Measurements from ENCODE around the gene PHACTR1. TPM values are rescaled to one million over a fixed set of nuclear protein-coding genes. Genes with fewer than 3 reads are reported as not detected.

PHACTR1 gene
- total RNA-seq, 1 donor from 2014 or later, result 50.7 TPM

DNA sequence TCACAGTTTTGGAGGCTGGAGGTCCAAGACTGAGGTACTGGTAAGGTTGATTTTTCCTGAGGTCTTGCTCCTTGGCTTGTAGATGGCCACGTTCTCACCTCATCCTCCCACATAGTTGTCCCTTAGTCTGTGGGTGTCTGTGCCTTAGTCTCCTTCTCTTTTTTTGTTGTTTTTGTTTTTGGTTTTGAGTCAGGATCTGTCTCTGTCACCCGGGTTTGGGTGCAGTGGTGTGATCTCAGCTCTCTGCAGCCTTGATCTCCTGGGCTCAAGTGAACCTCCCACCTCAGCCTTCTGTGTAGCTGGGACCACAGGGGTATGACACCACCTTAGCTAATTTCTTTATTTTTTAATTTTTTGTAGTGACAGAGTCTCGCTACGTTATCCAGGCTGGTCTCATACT is 245.2 kb downstream of the PHACTR1 start:
- Mint-ChIP-seq H3K27ac (ENCODE audit: unreplicated experiment) (no peak overlapping the region), H3K36me3 (ENCODE audit: unreplicated experiment) (no peaks in the 10 kb centered on the region), H3K27me3 (ENCODE audit: unreplicated experiment) (peaks cover 4% of the 10 kb centered on the region), H3K9me3 (ENCODE audit: unreplicated experiment) (peaks cover 3% of the 10 kb centered on the region), H3K4me1 (ENCODE audit: low read depth, unreplicated experiment) (peaks cover 21% of the 10 kb centered on the region), H3K4me3 (ENCODE audit: unreplicated experiment) (no peak overlapping the region)
- no peak for DNase-seq
- TF ChIP-seq CTCF (IDR thresholded peaks at IDR 0.05; ENCODE audit: partially characterized antibody, unreplicated experiment), result no peak

GRCh38 chr6:12962529-12962928 is 246.0 kb downstream of the PHACTR1 start:
- Mint-ChIP-seq H3K36me3 (ENCODE audit: unreplicated experiment) (no peaks in the 10 kb centered on the region), H3K9me3 (ENCODE audit: unreplicated experiment) (peaks cover 2% of the 10 kb centered on the region), H3K27me3 (ENCODE audit: unreplicated experiment) (peaks cover 4% of the 10 kb centered on the region), H3K4me3 (ENCODE audit: unreplicated experiment) (no peak overlapping the region), H3K27ac (ENCODE audit: unreplicated experiment) (no peak overlapping the region), H3K4me1 (ENCODE audit: low read depth, unreplicated experiment) (peaks cover 18% of the 10 kb centered on the region)
- TF ChIP-seq CTCF (IDR thresholded peaks at IDR 0.05; ENCODE audit: partially characterized antibody, unreplicated experiment), result no peak
- no peak for DNase-seq

- H3K9me3 Mint-ChIP-seq (ENCODE audit: unreplicated experiment), result no peaks in the 10 kb centered on the region
- H3K27me3 Mint-ChIP-seq (ENCODE audit: unreplicated experiment), result peaks cover 4% of the 10 kb centered on the region
- TF ChIP-seq CTCF (IDR thresholded peaks at IDR 0.05; ENCODE audit: partially characterized antibody, unreplicated experiment), result no peak
- H3K36me3 Mint-ChIP-seq (ENCODE audit: unreplicated experiment), result no peaks in the 10 kb centered on the region
- no peak overlapping the region for H3K27ac Mint-ChIP-seq (ENCODE audit: unreplicated experiment)
- DNase-seq, result no peak
- peaks cover 14% of the 10 kb centered on the region for H3K4me1 Mint-ChIP-seq (ENCODE audit: low read depth, unreplicated experiment)
- no peak overlapping the region for H3K4me3 Mint-ChIP-seq (ENCODE audit: unreplicated experiment)
Measured at GRCh38 chr6:12962987-12963386, 246.4 kb downstream of the PHACTR1 start.

DNA sequence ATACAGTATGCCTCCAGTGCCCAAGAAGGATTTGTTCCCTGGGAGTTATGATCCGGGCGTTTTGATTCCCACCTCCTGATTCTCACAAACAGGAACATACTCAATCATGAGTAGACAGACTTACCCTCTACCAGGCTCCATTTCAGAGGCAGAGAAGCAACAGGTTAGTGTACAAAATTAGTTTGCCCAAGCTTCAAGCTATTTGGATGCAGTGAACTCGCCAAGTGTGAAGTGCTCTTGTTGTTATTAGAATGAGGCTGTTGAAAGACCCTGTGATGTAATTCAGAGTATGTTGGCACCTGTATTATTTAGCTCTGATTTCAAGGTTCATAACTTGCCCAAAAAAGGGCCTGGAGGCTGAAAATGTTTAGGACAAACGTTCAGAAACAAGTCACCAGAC is 247.0 kb downstream of the PHACTR1 start:
- Mint-ChIP-seq H3K4me3 (ENCODE audit: unreplicated experiment) (no peak overlapping the region), H3K9me3 (ENCODE audit: unreplicated experiment) (no peaks in the 10 kb centered on the region), H3K27ac (ENCODE audit: unreplicated experiment) (no peak overlapping the region), H3K36me3 (ENCODE audit: unreplicated experiment) (no peaks in the 10 kb centered on the region), H3K4me1 (ENCODE audit: low read depth, unreplicated experiment) (peaks cover 8% of the 10 kb centered on the region), H3K27me3 (ENCODE audit: unreplicated experiment) (peaks cover 1% of the 10 kb centered on the region)
- TF ChIP-seq CTCF (IDR thresholded peaks at IDR 0.05; ENCODE audit: partially characterized antibody, unreplicated experiment), result no peak
- DNase-seq, result no peak

GRCh38 chr6:12967686-12968085 is 251.1 kb downstream of the PHACTR1 start:
- no peaks in the 10 kb centered on the region for H3K36me3 Mint-ChIP-seq (ENCODE audit: unreplicated experiment)
- H3K27ac Mint-ChIP-seq (ENCODE audit: unreplicated experiment), result no peak overlapping the region
- no peaks in the 10 kb centered on the region for H3K4me1 Mint-ChIP-seq (ENCODE audit: low read depth, unreplicated experiment)
- H3K27me3 Mint-ChIP-seq (ENCODE audit: unreplicated experiment), result no peaks in the 10 kb centered on the region
- TF ChIP-seq CTCF (IDR thresholded peaks at IDR 0.05; ENCODE audit: partially characterized antibody, unreplicated experiment), result no peak
- no peaks in the 10 kb centered on the region for H3K9me3 Mint-ChIP-seq (ENCODE audit: unreplicated experiment)
- no peak overlapping the region for H3K4me3 Mint-ChIP-seq (ENCODE audit: unreplicated experiment)
- DNase-seq, result no peak

Measured in glutamatergic neuron (in vitro differentiated cells).